ENCODE data around the gene LTBP4.

Gene LTBP4

GRCh38 chr19:40614622-40615411, 13.6 kb downstream of the LTBP4 start:
- no peak for TF ChIP-seq CTCF (IDR thresholded peaks at IDR 0.05)

GRCh38 chr19:40616178-40616577, 15.0 kb downstream of the LTBP4 start:
- TF ChIP-seq CTCF (IDR thresholded peaks at IDR 0.05): no peak

- TF ChIP-seq CTCF (IDR thresholded peaks at IDR 0.05): no peak
Observed at GRCh38 chr19:40616941-40617340, 15.8 kb downstream of the LTBP4 start.

GRCh38 chr19:40617961-40618360, 16.8 kb downstream of the LTBP4 start:
- no peak for TF ChIP-seq CTCF (IDR thresholded peaks at IDR 0.05)

- TF ChIP-seq CTCF (IDR thresholded peaks at IDR 0.05): no peak
Observed at GRCh38 chr19:40619333-40620160, 18.4 kb downstream of the LTBP4 start.

GRCh38 chr19:40620161-40620485, 19.0 kb downstream of the LTBP4 start:
- TF ChIP-seq CTCF (IDR thresholded peaks at IDR 0.05): no peak

- no peak for TF ChIP-seq CTCF (IDR thresholded peaks at IDR 0.05)
Observed at GRCh38 chr19:40621283-40621682, 20.1 kb downstream of the LTBP4 start.
